CD4-positive, alpha-beta T cell treated with Interferon alpha-2 for 1 hour (primary cell): ENCODE data around the gene CCR9.

Experiments
- DNase-seq, 2 donors: peaks; one replicate each; pipeline ENCODE4 v3.0.0-alpha.2; 2020 to 2022

Gene CCR9

GRCh38 chr3:45939341-45939771 is 53.0 kb downstream of the CCR9 start:
- no peak for DNase-seq

GRCh38 chr3:45940004-45940780 is 53.8 kb downstream of the CCR9 start:
- DNase-seq = no peak

GRCh38 chr3:45940781-45941365 is 54.5 kb downstream of the CCR9 start:
- DNase-seq = no peak

DNA sequence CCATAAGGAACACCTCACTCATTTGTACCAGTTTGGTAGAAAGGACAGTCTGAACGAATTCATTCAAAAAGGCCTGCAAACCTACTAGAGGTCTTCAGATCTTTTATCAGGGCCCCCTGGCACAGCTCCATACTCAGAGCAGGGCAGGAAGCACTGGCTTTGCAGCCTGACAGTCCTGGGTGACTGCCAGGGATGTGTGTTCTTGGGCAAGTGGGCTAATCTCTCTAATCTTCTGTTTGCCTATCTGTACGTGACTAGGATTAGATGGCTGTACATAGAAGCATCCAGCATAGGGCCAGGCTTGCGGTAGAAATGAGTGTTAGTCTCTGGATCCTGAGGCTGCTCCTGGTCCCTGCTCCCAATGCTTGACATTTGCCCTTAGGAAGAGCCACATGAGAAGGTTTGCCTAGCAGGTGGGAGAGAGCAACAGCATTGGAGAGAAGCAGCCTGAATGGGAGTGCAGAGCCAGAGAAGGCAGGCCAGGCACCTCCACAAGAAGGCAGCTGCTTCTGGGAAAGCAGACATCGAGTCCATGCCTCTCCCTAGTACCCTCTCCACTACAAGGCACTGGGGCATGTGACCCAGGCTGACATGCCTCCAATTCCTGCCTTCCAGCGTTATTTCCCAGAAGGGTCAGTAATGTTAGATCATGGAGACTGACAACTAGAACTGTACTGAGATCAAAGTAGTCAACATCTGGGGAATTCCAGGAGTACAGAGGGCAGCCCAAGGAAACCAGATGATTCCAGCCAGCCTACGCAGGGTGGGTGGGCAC is 55.9 kb downstream of the CCR9 start:
- no peak for DNase-seq

- DNase-seq = peak in 1 of 2 donors; percentile 63
Observed at GRCh38 chr3:45943207-45943846, 57.0 kb downstream of the CCR9 start, which contains the start of gene CXCR6. Gene CXCR6, plus strand, starts transcription at chr3:45943464. Its CDS starts 3,018 bp downstream, at chr3:45946482.

DNA sequence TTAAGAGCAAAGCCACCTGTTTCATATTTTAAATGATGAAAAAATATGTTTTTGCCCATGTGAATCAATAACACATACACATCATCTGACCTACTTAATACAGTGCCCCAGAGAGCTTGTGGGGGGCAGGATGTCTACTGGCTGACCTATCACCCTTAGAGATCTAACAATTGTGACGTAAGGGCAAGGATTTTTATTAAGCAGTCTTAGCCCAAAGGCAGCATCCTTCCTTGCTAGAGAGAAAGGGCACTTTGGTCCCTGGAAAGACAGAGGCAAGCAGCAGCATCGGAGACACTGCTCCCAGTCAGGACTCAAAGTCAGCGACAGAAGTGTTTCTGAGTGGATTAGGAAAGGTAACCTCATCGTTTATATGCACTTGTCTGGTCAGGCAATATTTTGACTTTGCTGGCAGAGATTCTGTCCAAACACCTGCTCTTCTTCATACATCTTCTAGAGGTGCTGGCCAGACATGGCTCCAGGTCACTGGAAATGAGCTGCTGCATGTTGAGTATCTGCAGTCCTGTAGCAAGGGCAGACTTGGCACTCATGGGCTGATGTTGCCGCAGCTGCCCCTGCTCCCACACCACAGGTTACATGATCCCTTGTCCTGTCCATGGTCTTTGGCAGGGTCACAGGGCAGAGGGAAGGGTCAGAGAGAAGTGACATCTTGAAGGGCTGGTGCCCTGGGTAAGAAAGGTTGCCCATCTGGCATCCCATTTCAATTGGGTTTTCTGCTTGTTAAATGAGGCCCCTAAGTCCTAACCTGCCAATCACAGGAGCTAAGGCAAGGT is 58.7 kb downstream of the CCR9 start:
- DNase-seq = peak in 1 of 2 donors; percentile 54

- no peak for DNase-seq
Observed at GRCh38 chr3:45946307-45946706, 60.0 kb downstream of the CCR9 start.

DNA sequence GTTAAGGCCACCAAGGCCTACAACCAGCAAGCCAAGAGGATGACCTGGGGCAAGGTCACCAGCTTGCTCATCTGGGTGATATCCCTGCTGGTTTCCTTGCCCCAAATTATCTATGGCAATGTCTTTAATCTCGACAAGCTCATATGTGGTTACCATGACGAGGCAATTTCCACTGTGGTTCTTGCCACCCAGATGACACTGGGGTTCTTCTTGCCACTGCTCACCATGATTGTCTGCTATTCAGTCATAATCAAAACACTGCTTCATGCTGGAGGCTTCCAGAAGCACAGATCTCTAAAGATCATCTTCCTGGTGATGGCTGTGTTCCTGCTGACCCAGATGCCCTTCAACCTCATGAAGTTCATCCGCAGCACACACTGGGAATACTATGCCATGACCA is 60.5 kb downstream of the CCR9 start:
- no peak for DNase-seq

DNA sequence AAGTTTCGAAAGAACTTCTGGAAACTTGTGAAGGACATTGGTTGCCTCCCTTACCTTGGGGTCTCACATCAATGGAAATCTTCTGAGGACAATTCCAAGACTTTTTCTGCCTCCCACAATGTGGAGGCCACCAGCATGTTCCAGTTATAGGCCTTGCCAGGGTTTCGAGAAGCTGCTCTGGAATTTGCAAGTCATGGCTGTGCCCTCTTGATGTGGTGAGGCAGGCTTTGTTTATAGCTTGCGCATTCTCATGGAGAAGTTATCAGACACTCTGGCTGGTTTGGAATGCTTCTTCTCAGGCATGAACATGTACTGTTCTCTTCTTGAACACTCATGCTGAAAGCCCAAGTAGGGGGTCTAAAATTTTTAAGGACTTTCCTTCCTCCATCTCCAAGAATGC is 61.0 kb downstream of the CCR9 start:
- no peak for DNase-seq

DNA sequence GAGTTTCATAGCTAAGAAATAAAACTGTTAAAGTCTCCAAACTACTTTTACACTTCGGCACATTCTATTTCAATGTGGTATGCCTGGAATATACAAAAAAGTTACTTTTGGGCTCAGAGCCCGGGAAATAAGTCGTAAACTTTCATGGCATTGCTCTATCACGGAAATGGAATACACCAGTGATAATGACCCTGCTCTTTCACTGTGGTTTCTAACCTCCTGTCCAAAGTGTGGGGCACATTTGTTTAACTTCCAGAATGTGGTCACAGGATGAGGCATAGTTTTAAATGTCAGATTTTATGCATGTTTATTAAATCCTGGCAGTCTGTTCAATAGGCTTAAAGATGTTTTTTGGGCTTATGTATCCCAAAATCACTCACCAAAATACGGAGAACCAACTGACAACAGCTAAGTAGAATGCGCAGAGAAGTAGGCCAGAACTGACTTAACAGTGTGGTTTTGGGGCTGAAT is 62.0 kb downstream of the CCR9 start:
- DNase-seq = no peak

- DNase-seq = no peak
Observed at GRCh38 chr3:45948881-45949280, 62.5 kb downstream of the CCR9 start.

- no peak for DNase-seq
Observed at GRCh38 chr3:45949432-45949831, 63.1 kb downstream of the CCR9 start.

DNA sequence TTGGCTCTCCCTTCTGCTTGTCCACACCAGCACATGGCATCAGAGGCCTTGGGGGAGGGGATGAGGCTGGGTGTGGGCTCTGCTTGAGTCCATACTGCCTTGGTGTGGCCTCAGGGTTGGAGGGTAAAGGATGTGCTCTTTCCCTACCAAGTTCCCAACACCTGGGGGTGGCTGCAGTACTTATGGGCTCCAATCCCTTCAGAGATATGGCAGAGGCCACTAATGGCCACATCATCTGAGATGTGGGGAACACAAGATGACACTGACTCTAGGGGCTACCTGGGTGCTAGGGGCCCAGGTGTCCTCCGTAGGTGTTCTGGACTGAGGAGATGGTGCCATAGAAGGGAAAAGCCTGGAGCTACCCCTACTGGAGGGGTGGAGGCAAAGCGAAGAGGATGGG is 63.8 kb downstream of the CCR9 start:
- no peak for DNase-seq

DNA sequence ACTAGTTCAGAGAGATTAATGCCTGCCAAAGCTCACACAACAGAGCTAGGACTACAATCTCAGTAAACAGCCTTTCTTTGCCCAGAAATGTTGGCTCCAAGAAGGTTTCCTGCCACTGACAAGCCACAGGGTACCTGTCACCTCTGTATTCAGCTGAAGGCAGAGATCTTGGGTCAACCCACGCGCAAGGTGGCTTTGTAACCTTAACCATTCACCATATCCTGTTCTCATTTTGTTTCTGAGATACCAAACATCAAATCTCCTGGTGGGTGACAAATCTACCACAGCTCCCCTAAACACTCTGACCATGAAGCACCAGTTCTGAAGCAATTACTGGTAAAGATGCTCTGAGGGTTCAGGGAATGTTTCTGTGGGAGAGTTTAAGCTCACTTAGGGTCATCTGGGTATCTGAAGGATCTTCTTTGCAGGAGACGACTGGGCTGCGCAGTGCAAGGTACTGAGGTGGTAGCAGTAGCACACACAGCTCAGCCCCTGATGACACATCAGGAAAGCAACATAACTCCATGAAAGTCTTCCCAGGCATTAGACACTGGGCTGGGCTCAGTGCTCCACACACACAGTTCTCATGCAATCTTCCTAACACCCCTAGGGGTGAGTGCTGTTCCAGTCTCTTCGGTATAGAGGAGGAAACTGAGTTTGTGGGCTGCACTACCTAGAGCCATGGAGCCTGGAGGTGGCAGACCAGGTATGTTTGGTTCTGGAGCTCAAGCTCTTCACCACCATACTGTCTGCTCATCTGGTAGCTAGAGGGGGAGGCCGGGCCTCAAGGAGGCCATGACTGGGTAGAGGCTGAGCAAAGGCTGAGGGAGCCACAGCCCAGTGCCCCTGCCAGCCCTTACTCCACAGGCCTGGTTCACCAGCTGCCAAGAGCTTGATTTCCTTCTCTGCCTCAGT is 64.6 kb downstream of the CCR9 start:
- peak; percentile 21 to 57 for DNase-seq

DNA sequence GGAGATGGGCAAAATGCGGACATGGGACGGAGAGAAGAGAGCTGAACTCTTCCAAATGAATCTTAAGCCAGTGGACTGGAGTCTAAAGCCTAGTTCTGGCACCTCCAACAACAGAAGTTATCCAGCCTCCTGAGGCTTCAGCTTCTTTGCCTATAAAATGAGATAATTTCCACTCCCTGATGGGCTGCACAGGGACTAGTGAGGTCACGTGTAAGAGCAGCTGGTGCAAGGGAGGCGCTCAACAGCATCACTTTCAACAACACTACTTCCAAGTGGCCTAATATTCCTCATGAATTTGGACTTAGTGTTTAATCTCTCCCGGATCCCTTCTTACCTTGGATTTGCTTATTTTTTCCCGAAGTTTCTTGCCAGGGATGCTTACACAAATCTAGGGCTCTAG is 65.6 kb downstream of the CCR9 start:
- no peak for DNase-seq

DNA sequence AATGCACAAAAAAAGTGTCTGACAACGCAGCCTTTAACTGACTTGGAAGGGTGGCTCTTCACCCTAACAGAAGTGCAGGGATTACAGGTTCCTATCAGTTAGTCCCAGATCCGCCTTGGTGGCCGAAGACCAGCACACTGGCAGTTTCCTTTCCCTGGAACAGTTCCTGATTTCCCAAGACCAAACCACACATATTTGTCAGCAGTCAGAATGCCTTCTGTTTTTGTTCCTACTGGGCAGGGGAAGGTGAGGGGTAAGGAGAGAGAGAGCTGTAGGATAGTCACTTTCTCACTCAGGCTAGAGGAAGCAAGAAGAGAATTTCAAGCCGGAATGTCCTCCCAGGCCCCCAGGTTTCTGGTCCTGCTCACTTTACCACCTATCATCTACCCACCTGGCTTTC is 66.1 kb downstream of the CCR9 start:
- DNase-seq = no peak
